ENCODE data around the gene REXO2. TPM values are rescaled to one million over a fixed set of nuclear protein-coding genes. Genes with fewer than 3 reads are reported as not detected.

Gene REXO2
- total and polyA plus RNA-seq, 2 donors from 2014 or later = 66.4 to 156 TPM

DNA sequence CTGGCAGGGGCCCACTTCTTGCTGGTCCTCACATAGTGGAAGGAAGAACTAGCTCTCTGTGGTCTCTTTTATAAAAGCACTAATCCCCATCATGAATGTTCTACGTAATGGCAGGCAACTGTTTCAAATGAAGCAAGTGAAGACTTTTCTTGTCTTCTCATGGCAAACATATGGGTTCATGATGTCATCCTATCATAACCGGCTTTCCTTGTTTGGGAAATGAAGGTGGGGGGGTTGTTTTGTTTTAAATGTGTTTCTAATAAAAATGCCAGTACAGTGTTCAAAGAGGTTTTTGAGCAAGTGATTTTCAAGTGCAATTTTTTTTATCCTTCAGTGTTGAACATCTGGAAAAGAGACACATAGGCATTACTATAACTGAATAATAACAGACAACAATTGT is 33.4 kb downstream of the REXO2 start:
- no peaks in the 10 kb centered on the region for H3K36me3 ChIP-seq (ENCODE audit: control insufficient read depth in 2 of 3, insufficient read depth in 3 of 3, low read length in 3 of 3)
- no peak for TF ChIP-seq CTCF (IDR thresholded peaks at IDR 0.05; ENCODE audit: borderline replicate concordance, extremely low read depth, insufficient read depth)
- H3K4me1 ChIP-seq (ENCODE audit: control insufficient read depth in 2 of 3, insufficient read depth in 2 of 3, low read depth in 1 of 3, low read length in 3 of 3) = no peaks in the 10 kb centered on the region
- intact Hi-C loops (cut with DNase I) = no loop called here
- no peaks in the 10 kb centered on the region for H3K27me3 ChIP-seq (ENCODE audit: control insufficient read depth, insufficient read depth, low read length)
- FAIRE-seq (no peak), DNase-seq (no peak)
- no peak overlapping the region for H3K4me3 ChIP-seq (ENCODE audit: low read length in 3 of 3)
- no peak overlapping the region for H3K27ac ChIP-seq (ENCODE audit: low read depth in 2 of 2, low read length in 2 of 2)
- no peaks in the 10 kb centered on the region for H3K9me3 ChIP-seq (ENCODE audit: control insufficient read depth in 2 of 3, insufficient read depth in 1 of 3, low read length in 3 of 3)
- H3K9ac ChIP-seq (ENCODE audit: low read length in 3 of 3) = no peak overlapping the region

GRCh38 chr11:114478001-114478410 is 38.7 kb downstream of the REXO2 start:
- no peaks in the 10 kb centered on the region for H3K9me3 ChIP-seq (ENCODE audit: control insufficient read depth in 2 of 3, insufficient read depth in 1 of 3, low read length in 3 of 3)
- intact Hi-C loops (cut with DNase I) = no loop called here
- no peak overlapping the region for H3K27ac ChIP-seq (ENCODE audit: low read depth in 2 of 2, low read length in 2 of 2)
- H3K9ac ChIP-seq (ENCODE audit: low read length in 3 of 3) = no peak overlapping the region
- no peaks in the 10 kb centered on the region for H3K36me3 ChIP-seq (ENCODE audit: control insufficient read depth in 2 of 3, insufficient read depth in 3 of 3, low read length in 3 of 3)
- no peak overlapping the region for H3K4me3 ChIP-seq (ENCODE audit: low read length in 3 of 3)
- H3K4me1 ChIP-seq (ENCODE audit: control insufficient read depth in 2 of 3, insufficient read depth in 2 of 3, low read depth in 1 of 3, low read length in 3 of 3) = no peaks in the 10 kb centered on the region
- no peak for TF ChIP-seq CTCF (IDR thresholded peaks at IDR 0.05; ENCODE audit: borderline replicate concordance, extremely low read depth, insufficient read depth)
- FAIRE-seq (no peak), DNase-seq (no peak)
- H3K27me3 ChIP-seq (ENCODE audit: control insufficient read depth, insufficient read depth, low read length) = no peaks in the 10 kb centered on the region

GRCh38 chr11:114478768-114479167 is 39.5 kb downstream of the REXO2 start:
- intact Hi-C loops (cut with DNase I) = no loop called here

More at GRCh38 chr11:114478768-114479167, 39.5 kb downstream of the REXO2 start:
- no peak overlapping the region for H3K27ac ChIP-seq (ENCODE audit: low read depth in 2 of 2, low read length in 2 of 2)
- no peak for FAIRE-seq
- no peak overlapping the region for H3K9ac ChIP-seq (ENCODE audit: low read length in 3 of 3)
- H3K4me1 ChIP-seq (ENCODE audit: control insufficient read depth in 2 of 3, insufficient read depth in 2 of 3, low read depth in 1 of 3, low read length in 3 of 3) = no peaks in the 10 kb centered on the region
- H3K27me3 ChIP-seq (ENCODE audit: control insufficient read depth, insufficient read depth, low read length) = no peaks in the 10 kb centered on the region
- DNase-seq = no peak
- H3K36me3 ChIP-seq (ENCODE audit: control insufficient read depth in 2 of 3, insufficient read depth in 3 of 3, low read length in 3 of 3) = no peaks in the 10 kb centered on the region
- TF ChIP-seq CTCF (IDR thresholded peaks at IDR 0.05; ENCODE audit: borderline replicate concordance, extremely low read depth, insufficient read depth) = no peak
- no peak overlapping the region for H3K4me3 ChIP-seq (ENCODE audit: low read length in 3 of 3)
- no peaks in the 10 kb centered on the region for H3K9me3 ChIP-seq (ENCODE audit: control insufficient read depth in 2 of 3, insufficient read depth in 1 of 3, low read length in 3 of 3)
